GM21576 (cell line): ENCODE results near the gene ARID3A.
"Not testable (repeated sequence)": the region's sequence is repeated elsewhere in the genome, so short reads cannot be mapped to it uniquely, and the experiment has no call there.

Source experiments
- ATAC-seq: cut with Tn5 transposase; IDR thresholded peaks from one replicate; pipeline ENCODE4 v1.9.1; 2021; ENCODE audit warnings: mild to moderate bottlenecking, moderate library complexity; ENCODE audit not compliant: unreplicated experiment

ARID3A gene

DNA sequence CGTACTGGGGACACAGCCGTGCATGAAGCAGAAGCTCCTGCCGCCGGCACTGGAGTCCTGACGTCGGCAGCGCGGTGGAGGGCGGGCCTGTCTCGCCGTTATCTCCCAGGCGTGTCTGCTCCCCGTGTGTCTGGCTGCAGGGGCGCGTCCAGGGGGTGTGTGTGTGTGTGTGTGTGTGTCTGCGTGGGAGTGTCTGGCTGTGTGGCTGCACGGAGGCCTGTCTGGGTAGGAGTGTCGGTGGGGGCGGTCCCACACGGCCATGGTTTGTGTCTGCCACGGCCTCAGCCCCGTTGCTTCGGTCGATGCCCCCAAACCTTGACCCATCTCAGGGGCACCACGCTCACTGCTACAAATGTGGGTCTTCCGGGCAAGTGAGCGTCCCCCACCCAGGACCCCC, 18.3 kb downstream of the ARID3A start:
- ATAC-seq: no peak

DNA sequence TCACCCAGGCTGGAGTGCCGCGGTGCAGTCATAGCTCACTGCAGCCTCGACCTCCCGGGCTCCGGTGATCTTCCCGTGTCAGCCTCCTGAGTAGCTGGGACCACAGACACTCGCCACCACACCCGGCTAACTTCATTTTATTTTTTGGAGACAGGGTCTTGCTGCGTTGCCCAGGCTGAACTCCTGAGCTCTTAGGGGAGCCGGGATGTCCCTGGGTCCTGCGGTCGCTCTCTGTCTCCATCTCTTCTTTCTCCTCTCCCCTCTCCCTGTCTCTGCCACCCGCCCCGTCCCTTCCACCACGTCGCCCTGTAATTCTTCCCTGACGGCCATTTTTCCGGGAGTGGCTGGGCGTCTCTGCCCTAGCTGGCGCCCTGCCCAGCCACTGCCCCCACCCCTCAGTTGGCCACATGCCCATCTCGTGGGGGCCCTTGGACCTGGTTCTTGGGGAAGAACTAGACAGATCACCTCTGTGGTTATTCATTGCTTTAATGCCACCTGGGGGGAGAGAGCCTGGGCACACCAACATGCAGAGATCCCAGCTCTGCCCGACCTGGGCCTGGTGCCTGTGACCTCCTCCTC, 18.9 kb downstream of the ARID3A start:
- ATAC-seq: no peak

DNA sequence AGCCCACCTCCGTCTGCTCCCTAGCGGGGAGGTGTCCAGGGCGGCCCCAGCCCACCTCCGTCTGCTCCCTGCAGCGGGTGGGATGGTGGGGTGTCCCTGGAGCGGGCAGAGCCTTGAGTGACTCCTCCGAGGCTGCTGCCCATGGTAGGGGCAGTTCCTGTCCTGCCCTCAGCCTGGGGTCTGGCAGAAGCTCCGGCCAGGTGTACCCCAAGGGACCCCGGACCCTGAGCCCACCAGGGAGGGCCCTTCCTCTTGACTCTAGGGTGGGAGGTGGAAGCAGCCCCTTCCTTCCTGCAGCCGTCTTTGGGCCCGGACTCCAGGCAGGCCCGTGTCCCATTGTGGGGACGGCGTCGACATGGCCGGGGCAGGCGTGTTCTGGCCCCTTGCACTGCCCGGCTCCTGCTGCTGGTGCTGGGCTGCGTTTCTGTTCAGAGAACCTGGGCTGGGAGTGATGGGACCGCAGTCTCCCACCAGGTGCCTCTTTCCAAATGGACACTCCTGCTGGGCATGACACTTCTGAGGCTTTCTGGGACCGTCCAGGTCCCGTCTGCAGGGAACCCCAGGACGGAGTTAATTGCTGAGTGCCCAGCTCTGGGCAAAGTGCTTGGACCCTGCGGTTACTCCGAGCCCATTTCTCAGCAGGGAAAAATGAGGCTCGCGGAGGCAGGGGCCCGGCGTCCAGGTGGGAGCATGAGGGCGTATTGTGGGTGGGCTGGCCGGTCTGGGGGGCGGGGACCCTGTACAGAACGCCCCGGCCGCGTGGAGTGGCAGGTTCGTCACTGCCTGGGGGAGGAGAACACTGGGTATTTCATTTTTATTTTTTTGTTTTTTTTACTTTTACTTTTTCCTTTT, 19.8 kb downstream of the ARID3A start:
- ATAC-seq: no peak

DNA sequence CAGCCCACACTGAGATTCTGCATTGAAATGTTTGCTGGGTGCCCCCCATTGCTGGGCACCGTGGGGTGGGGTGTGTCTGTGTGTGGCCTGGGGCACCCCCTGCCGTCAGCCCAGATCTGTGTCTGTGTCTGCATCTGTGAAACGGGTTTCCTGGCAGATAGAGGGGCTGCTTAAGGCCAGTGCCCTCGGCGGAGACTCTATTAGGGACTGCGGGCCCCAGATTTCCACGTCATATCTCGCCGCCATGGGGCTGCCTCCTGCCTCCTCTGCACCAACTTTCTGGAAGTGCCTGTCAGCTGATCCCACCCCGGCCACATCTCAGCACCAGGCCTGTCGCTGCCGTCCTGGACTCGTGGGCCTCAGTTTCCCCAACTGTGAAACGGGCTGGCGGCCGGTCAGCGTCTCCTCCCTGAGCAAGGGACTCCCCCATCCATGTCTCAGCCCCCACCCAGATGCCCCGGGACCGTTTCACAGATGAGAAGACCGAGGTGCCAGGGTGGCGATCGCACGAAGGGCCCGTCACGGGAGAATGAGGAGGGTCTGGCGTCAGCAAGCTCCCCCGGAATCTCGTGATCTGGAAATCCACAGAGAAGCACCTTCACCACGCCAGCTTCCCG, 21.4 kb downstream of the ARID3A start:
- no peak for ATAC-seq

DNA sequence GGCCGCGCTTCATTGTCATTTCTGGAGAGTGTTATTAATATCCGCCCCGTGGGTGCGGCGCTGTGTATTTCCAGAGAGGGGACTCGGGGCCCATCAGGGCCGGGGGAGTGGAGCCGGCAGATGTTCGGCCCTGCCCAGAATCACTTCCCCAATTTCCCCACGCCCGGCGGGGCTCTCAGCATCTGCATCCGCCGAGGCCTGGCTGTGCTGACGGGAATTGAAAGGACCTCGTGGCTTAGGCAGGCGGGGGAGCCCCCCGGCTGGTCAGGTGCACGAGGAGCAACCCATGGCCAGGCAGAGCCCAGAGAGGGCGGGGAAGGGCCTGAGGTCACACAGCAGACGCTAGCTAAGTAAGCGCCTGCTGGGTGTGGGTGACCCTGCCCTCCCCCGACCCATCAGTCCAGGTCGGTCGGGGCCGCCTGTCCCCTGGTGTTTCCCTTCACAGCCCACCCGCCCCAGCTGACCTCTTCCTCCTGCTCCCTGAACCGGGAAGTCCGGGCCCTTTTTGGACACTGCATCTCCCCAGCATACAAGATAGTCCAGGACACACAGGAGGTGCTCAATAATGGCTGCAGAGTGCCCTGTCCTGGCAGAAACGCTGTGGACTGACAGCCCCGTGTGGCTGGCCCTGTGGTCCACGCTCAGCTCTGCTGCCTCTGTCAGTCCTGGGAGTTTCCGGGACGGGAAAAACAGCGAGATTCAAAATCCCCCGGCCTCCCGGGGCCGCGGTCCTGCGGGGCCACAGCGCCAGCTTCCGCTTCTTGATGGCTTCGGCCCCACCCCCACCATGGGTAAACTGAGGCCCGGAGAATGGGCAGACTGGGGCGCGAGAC, 22.1 kb downstream of the ARID3A start:
- peak; percentile 56 for ATAC-seq

DNA sequence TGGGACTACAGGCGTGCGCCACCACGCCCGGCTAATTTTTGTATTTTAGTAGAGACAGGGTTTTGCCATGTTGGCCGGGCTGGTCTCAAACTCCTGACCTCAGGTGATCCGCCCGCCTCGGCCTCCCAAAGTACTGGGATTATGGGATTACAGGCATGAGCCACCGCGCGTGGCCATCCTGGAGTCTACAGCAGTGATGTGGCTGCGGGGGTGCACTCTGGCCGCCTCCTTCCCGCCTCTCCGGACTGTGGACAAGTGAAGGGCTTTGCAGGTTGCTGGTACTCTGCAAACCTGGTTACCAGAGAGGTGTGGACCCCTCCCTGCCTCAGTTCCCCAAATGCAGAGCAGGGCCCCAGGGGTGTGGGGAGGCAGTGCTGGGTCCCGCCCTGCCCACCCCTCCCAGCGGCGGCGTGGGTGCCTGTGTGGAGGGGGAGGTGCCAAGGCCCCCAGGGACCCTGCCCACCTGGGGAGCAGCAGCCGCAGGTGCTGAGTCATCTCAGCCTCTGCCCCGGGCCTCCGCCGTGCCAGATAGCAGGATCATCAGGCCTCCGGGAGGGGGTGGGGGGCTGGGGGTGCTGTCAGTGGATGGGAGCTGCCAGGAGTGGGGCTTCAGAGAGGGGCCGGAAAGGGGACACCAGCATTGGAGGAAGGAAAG, 23.1 kb downstream of the ARID3A start:
- no peak for ATAC-seq

DNA sequence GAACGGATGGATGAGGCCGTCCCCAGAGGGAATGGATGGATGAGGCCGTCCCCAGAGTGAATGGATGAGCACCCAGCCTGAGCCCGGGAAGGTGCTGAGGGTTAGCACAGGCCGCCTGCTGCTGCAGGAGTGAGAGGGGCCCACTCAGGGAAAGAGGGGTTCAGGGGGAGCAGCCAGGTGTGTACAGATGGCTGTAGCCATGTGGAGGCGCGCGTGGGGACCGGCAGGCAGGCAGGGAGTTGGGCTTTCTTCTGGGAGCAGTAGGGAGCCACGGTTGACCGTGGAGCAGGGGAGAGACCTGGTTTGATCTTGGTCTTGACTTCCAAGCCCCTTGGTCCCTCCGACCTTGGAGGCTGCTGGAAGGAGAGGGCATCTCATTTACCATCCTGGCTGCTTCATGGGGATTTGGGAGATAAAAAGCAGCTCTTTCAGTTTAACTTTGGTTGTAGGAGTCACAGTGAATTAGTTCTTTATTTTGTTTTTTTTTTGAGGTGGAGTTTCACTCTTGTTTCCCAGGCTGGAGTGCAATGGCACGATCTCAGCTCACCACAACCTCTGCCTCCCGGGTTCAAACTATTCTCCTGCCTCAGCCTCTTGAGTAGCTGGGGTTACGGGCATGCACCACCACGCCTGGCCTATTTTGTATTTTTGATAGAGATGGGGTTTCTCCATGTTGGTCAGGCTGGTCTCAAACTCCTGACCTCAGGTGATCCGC, 24.7 kb downstream of the ARID3A start:
- ATAC-seq: no peak

DNA sequence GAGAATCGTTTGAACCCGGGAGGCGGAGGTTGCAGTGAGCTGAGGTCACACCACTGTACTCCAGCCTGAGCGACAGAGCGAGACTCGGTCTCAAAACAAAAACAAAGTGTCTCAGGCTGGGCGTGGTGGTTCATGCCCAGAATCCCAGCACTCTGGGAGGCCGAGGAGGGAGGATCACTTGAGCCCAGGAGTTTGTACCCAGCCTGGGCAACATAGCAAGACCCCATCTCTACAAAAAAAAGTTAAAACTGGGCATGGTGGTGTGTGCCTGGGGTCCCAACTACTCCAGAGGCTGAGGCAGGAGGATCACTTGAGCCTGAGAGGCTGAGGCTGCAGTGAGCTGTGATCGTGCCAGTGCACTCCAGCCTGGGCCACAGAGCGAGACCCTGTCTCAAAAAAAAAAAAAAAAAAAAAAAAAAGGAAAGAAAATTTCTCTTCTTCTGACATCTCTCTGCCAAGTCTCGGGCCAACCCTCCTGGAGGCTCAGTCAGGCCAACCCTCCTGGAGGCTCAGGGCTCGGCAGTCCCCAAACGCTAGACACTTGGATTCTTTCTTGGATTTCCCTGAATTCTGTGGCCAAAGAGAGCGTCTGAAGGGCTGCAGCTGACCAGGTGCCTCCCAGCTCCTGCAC, 26.3 kb downstream of the ARID3A start:
- ATAC-seq: no peak

DNA sequence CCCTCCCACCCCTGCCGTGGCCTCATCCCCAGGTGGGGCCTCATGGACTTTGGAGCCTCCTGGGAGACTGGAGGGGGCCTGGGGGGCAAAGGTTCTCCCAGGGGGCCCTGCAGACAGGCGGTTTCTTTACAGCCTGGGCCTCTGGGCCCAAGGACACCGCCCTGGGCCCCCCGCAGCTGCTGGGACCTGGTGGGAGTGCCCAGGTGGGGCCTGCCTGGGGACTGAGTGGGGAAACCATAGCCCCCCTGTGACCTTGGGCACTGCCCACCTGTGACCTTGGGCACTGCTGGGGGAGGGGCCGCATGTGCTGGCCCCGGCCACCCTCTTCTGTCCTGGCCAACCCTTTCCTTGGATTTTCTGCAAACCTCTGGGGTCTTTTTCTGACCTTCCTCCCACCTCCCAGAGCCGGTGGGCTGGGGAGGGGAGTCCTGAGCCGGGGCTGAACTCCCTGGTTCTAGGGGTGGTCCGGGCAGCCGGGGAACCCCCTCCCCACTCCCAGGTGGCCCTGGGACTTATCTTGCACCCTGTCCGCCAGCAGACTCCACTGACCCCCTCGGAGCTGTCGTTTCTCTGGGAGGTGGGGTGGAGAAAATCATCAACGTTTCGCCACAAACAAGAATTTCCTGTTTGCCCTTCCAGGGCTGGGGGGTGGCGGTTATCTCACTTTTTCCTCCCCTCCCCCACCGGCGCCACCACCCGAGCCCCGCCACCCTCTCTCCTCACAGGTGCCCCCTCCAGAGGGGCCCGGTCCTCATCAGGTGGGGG, 27.0 kb downstream of the ARID3A start:
- ATAC-seq: no peak

DNA sequence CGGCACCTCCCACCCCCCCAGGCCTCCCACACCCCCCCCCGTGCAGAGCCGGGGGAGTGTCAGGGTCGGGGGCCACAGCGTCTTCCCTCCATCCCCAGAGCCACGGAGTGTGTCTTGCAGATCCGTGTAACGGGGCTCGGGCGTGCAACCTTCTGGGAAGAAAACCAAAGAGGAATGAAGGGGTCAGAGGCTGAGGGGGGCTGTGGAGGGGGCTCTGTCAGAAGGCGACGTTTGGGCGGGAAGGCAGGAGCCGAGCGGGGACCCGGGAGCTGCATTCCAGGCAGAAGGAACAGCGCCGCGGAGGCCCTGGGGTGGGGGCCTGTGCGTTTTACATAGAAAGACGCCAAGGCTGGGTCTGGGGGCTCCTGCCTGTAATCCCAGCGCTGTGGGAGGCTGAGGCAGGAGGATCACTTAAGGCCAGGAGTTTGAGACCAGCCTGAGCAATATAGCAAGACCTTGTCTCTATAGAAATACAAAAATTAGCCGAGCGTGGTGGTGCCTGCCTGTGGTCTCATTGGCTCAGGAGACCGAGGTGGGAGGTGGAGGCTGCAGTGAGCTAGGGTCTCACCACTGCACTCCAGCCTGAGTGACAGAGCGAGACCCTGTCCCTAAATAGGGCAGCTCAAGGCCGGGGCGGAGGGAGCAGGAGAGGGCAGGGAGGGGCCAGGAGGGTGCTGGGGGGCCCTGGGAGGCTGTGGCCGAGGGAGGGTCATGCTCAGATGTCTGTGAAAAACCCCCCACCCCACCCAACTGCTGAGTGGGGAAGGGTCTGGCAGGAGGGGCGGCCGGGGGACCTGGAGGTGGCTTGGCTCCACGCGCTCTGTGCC, 27.8 kb downstream of the ARID3A start:
- no peak for ATAC-seq

DNA sequence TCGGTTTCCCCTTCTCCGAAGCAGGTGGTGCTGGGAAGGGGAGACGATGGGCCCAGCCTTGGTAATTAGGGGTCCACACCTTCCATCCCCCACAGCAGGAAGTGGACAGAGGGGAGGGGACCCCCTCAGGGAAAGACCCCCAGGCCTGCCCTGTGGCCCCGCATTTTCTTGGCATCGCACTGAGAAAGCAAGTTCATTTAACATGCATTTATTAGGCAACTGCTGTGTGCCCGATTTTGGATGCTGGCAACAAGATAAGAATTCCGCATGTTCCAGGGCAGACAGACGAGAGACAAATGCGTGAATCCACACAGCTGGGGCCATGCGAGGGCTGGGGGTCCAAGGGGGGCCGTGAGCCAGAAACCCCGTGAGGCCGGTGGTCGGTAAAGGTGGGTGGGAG, 28.4 kb downstream of the ARID3A start:
- ATAC-seq: no peak

DNA sequence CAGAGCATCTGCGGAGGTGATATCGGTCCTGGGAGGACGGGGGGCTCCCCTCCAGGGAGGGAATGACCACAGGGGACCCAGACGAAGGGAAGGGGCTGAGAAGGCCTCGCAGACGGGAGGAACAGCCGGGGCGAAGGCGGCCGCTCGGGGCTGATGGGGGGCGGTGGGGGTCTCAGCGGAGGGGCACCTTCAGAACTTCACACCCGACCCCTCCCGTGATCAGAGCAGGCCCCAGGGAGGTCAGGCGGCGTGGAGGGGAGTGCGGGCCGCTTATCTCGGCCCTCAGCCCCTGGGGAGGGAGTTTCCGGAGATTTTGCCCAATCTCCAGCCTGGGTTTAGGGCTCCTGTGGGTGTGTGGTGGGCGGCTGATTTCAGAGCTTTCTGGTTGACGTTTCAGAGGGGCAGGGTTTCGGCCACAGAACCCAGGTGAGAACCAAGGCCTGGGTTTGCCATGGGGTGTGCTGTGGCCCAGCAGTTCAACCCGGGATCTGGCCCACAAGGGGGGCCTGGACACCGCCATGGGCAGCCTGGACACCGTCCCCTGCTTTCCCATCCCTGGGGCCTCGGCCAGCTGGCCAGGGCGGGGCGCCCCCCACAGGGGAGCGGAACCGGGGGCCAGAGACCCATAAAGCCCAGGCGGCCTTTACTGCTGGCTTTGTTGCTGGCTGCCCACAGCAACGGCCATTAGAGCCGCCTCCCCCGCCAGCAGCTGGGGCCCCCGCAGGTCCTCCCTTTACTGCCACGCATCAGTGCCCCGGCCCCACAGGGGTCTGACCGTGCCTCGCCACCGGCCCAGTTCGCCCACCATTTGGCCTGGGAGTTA, 29.0 kb downstream of the ARID3A start:
- ATAC-seq: no peak

DNA sequence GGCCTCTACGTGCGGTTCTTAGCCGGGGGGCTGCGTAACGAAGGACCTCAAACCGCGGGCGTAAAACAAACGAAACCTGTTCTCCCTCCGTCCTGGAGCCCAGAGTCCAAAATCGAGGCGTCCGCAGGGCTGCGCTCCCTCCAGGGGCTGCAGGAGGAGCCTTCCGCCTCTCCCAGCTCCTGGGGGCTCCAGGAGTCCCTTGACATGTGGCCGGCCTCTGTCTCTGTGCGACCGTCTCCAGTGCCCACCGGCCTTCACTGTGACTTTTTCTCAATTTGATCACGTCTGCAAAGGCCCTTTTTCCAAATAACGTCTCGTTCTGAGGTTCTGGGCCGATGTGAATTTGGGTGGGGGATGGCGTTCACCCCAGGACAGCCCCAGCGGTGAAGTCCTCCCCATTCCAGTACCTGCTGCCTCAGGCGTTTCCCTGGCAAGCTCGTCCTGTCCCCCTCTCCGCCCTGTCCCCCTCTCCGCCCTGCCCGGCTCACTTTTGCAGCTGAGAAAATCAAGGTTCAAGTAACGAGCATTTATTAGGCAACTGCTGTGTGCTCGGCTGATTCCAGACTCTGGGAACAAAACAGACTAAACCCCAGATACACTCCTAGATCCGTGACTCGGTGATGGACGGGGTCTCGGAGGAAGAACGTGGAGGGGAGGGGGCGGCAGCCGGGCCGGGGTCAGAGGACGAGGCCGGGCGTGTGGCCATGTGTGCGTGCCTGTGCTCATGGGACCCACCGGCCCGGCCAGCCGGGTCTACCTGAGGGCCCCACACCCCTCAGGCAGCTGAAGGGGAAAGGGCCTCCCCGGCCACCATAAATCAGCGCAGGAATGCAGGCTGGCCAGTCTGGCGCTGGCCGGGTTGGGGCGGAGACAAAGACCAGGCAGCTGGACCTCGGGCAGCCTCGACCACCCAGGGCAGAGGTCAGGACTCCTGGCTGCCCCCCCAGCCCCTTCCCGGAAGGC, 30.2 kb downstream of the ARID3A start:
- no peak for ATAC-seq

DNA sequence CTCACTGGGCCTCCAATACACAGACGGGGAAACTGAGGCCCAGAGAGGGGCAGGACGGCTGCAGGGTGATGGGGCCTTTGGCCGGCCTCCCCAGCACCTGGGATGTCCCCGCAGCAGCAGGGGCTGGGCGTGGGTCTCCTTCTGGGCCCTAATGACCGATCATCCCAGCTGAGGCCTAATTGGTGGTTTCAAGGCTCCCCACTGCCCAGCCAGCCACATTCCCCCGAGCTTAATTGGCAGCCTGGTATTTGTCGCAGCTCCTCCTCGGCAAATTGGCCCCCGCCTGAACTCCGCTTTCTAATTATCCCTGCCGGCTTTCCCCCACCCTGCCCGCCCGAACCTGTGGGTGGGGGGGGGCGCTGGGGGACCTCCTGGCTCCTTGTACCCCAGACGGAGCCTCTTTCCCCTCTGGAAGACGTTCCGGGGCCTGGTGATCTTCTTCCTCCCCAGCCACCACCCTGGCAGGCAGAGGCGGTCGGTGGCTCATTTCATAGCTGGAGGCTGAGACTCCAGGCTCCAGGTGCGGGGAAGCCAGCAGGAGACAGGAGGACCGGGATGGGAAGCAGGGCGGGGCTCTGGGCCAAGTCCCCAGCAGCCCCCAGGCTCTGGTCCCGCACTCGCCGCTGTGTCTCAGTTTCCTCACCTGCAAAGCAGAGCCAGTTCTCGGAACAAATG, 31.1 kb downstream of the ARID3A start:
- no peak for ATAC-seq

DNA sequence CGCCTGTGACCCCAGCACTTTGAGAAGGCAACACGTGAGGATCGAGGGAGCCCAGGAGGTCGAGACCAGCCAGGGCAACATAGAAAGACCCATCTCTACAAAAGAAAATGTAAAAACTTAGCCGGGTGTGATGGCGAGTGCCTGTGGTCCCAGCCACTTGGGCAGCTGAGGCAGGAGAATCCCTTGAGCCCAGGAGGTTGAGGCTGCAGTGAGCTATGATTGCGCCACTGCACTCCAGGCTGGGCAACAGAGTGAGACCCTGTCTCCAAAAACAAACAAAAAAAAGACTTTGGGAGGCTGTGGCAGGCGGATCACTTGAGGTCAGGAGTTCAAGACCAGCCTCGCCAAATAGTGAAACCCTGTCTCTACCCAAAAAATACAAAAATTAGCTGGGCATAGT, 31.7 kb downstream of the ARID3A start:
- not testable (repeated sequence) for ATAC-seq
